Measurements from ENCODE around the gene WNT8B. TPM values are rescaled to one million over a fixed set of nuclear protein-coding genes. Genes with fewer than 3 reads are reported as not detected.

The WNT8B gene
- polyA plus RNA-seq, 1 donor from 2014 or later, result 0.37 TPM

GRCh38 chr10:100506596-100507356 is 44.0 kb downstream of the WNT8B start:
- H3K9me2 ChIP-seq (ENCODE audit: insufficient read depth, low read length), result no peaks in the 10 kb centered on the region
- H3K27me3 ChIP-seq (ENCODE audit: insufficient read depth, low read depth, low read length), result no peaks in the 10 kb centered on the region
- H3K4me2 ChIP-seq (ENCODE audit: low read length), result no peak overlapping the region
- H3K9me3 ChIP-seq (ENCODE audit: low read length), result no peaks in the 10 kb centered on the region
- peaks cover 10% of the 10 kb centered on the region for H3K36me3 ChIP-seq (ENCODE audit: insufficient read depth, low read length)
- H3K79me2 ChIP-seq (replicated peaks; ENCODE audit: insufficient read depth, low read length), result no peaks in the 10 kb centered on the region
- no peaks in the 10 kb centered on the region for H4K20me1 ChIP-seq (ENCODE audit: insufficient read depth)
- no peak overlapping the region for H3K9ac ChIP-seq (ENCODE audit: low read length)
- no peak overlapping the region for H3K4me3 ChIP-seq (ENCODE audit: low read length)
- no peaks in the 10 kb centered on the region for H3F3A ChIP-seq (ENCODE audit: insufficient read depth, low read length, poor library complexity, severe bottlenecking)
- no peak for TF ChIP-seq RAD21 (conservative IDR thresholded peaks at IDR 0.05)
- TF ChIP-seq CTCF (IDR thresholded peaks at IDR 0.05; ENCODE audit: poor library complexity, severe bottlenecking), result no peak
- TF ChIP-seq EP300 (conservative IDR thresholded peaks at IDR 0.05; ENCODE audit: poor library complexity, severe bottlenecking), result no peak
- TF ChIP-seq MXI1 (conservative IDR thresholded peaks at IDR 0.05; ENCODE audit: poor library complexity, severe bottlenecking), result no peak
- TF ChIP-seq, protein P1, sequence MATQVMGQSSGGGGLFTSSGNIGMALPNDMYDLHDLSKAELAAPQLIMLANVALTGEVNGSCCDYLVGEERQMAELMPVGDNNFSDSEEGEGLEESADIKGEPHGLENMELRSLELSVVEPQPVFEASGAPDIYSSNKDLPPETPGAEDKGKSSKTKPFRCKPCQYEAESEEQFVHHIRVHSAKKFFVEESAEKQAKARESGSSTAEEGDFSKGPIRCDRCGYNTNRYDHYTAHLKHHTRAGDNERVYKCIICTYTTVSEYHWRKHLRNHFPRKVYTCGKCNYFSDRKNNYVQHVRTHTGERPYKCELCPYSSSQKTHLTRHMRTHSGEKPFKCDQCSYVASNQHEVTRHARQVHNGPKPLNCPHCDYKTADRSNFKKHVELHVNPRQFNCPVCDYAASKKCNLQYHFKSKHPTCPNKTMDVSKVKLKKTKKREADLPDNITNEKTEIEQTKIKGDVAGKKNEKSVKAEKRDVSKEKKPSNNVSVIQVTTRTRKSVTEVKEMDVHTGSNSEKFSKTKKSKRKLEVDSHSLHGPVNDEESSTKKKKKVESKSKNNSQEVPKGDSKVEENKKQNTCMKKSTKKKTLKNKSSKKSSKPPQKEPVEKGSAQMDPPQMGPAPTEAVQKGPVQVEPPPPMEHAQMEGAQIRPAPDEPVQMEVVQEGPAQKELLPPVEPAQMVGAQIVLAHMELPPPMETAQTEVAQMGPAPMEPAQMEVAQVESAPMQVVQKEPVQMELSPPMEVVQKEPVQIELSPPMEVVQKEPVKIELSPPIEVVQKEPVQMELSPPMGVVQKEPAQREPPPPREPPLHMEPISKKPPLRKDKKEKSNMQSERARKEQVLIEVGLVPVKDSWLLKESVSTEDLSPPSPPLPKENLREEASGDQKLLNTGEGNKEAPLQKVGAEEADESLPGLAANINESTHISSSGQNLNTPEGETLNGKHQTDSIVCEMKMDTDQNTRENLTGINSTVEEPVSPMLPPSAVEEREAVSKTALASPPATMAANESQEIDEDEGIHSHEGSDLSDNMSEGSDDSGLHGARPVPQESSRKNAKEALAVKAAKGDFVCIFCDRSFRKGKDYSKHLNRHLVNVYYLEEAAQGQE (IDR thresholded peaks at IDR 0.05; ENCODE audit: borderline replicate concordance), result no peak
- TF ChIP-seq TAF1 (IDR thresholded peaks at IDR 0.05; ENCODE audit: low read depth), result no peak
- TF ChIP-seq EZH2 (IDR thresholded peaks at IDR 0.05; ENCODE audit: borderline replicate concordance, insufficient read depth, low read length, poor library complexity, severe bottlenecking), result no peak
- TF ChIP-seq SMC3 (conservative IDR thresholded peaks at IDR 0.05; ENCODE audit: poor library complexity), result no peak
- TF ChIP-seq POLR2AphosphoS5 (IDR thresholded peaks at IDR 0.05), result no peak
- H2AFZ ChIP-seq (ENCODE audit: low read depth, low read length), result no peak overlapping the region
- H3K27ac ChIP-seq (ENCODE audit: low read length), result no peak overlapping the region

- Histone ChIP-seq H3K4me3 (ENCODE audit: low read length) (no peak overlapping the region), H3K9me3 (ENCODE audit: low read length) (no peaks in the 10 kb centered on the region), H4K20me1 (ENCODE audit: insufficient read depth) (no peaks in the 10 kb centered on the region), H3K36me3 (ENCODE audit: insufficient read depth, low read length) (peaks cover 6% of the 10 kb centered on the region), H3K27ac (ENCODE audit: low read length) (no peak overlapping the region), H3K4me2 (ENCODE audit: low read length) (no peak overlapping the region), H3K79me2 (replicated peaks; ENCODE audit: insufficient read depth, low read length) (no peaks in the 10 kb centered on the region), H3K9me2 (ENCODE audit: insufficient read depth, low read length) (no peaks in the 10 kb centered on the region), H2AFZ (ENCODE audit: low read depth, low read length) (no peak overlapping the region), H3K9ac (ENCODE audit: low read length) (no peak overlapping the region), H3F3A (ENCODE audit: insufficient read depth, low read length, poor library complexity, severe bottlenecking) (no peaks in the 10 kb centered on the region), H3K27me3 (ENCODE audit: insufficient read depth, low read depth, low read length) (no peaks in the 10 kb centered on the region)
- TF ChIP-seq MXI1 (conservative IDR thresholded peaks at IDR 0.05; ENCODE audit: poor library complexity, severe bottlenecking), result no peak
- no peak for TF ChIP-seq SMC3 (conservative IDR thresholded peaks at IDR 0.05; ENCODE audit: poor library complexity)
- TF ChIP-seq TAF1 (IDR thresholded peaks at IDR 0.05; ENCODE audit: low read depth), result no peak
- TF ChIP-seq EZH2 (IDR thresholded peaks at IDR 0.05; ENCODE audit: borderline replicate concordance, insufficient read depth, low read length, poor library complexity, severe bottlenecking), result no peak
- no peak for TF ChIP-seq EP300 (conservative IDR thresholded peaks at IDR 0.05; ENCODE audit: poor library complexity, severe bottlenecking)
- TF ChIP-seq, protein P1 (IDR thresholded peaks at IDR 0.05; ENCODE audit: borderline replicate concordance), result no peak
- TF ChIP-seq RAD21 (conservative IDR thresholded peaks at IDR 0.05), result no peak
- TF ChIP-seq POLR2AphosphoS5 (IDR thresholded peaks at IDR 0.05), result no peak
- no peak for TF ChIP-seq CTCF (IDR thresholded peaks at IDR 0.05; ENCODE audit: poor library complexity, severe bottlenecking)
These were observed 44.5 kb downstream of the WNT8B start for GRCh38 chr10:100507357-100507732.
